Mucosa of rectum (tissue), 2 donors: ENCODE measurements around the gene FAT2.
"Not testable (repeated sequence)": the region's sequence is repeated elsewhere in the genome, so short reads cannot be mapped to it uniquely, and the experiment has no call there.

Experiments
- H3K27ac ChIP-seq, 2 donors: one replicate each; pipeline ENCODE4 v1.7.0; 2013; ENCODE audit warnings: inconsistent platforms in 2 of 2, low read depth in 2 of 2, low read length in 2 of 2
- H3K27me3 ChIP-seq, 2 donors: one replicate each; pipeline ENCODE4 v1.7.0; 2013; ENCODE audit warnings: low read length in 2 of 2; ENCODE audit not compliant: control insufficient read depth in 2 of 2, insufficient read depth in 2 of 2
- H3K36me3 ChIP-seq, 2 donors: one replicate each; pipeline ENCODE4 v1.7.0; 2013; ENCODE audit warnings: low read length in 2 of 2; ENCODE audit not compliant: control insufficient read depth in 2 of 2, insufficient read depth in 2 of 2
- H3K4me1 ChIP-seq, 2 donors: one replicate each; pipeline ENCODE4 v1.7.0; 2013; ENCODE audit warnings: low read length in 2 of 2, mild to moderate bottlenecking in 1 of 2; ENCODE audit not compliant: control insufficient read depth in 2 of 2, insufficient read depth in 2 of 2
- H3K4me3 ChIP-seq, 2 donors: one replicate each; pipeline ENCODE4 v1.7.0; 2013; ENCODE audit warnings: low read length in 2 of 2
- H3K9ac ChIP-seq, 2 donors: one replicate each; pipeline ENCODE4 v1.7.0; 2013; ENCODE audit warnings: low read length in 2 of 2, low read depth in 1 of 2, mild to moderate bottlenecking in 1 of 2
- H3K9me3 ChIP-seq, 2 donors: one replicate each; pipeline ENCODE4 v1.7.0; 2013; ENCODE audit warnings: low read length in 2 of 2; ENCODE audit not compliant: control insufficient read depth in 2 of 2
- donor health status: healthy.
- donor health status: Normal muscosa, but diverticular disease.

Gene FAT2

DNA sequence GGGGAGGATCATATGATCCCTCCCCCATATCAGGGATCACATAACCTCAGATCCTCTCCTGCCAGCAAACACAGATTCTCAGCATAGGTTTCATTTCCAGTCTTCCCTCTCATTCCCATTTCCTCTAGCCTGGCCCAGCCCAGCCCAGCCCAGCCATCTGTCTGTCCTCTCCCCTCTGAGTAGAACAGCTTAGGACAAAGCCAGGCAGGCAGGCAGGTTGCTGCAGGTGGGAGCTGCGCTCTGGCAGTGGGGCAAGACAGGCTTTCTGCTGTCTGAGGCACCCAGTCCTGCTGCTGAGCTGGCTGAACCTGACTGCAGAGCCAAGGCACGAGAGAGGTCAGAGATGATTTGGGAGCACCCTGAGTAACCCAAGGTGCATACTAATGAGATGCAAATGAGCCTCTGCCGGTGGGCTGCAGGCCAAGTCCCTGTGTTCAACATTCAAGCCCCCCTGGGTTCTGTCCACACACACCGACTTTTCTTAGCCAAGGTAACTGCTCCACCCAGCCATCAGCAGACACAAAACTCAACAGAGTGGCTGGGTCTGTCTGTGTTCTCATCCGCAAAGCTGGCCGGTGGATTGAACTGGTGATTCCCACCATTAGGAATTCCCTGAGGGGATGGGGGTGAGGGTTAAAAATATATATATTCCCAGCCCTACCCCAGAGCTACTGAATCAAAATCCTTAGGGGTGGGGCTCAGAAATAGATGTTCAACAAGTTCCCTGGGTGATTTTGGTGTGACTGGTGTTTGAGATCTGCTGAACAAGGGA is 9.1 kb downstream of the FAT2 start:
- Histone ChIP-seq H3K36me3 (no peaks in the 10 kb centered on the region), H3K9me3 (no peaks in the 10 kb centered on the region), H3K4me1 (no peaks in the 10 kb centered on the region), H3K9ac (no peak overlapping the region), H3K4me3 (no peak overlapping the region), H3K27ac (no peak overlapping the region), H3K27me3 (no peaks in the 10 kb centered on the region)

- Histone ChIP-seq H3K36me3 (no peaks in the 10 kb centered on the region), H3K9ac (no peak overlapping the region), H3K27ac (no peak overlapping the region), H3K4me1 (no peaks in the 10 kb centered on the region), H3K9me3 (no peaks in the 10 kb centered on the region), H3K27me3 (no peaks in the 10 kb centered on the region), H3K4me3 (no peak overlapping the region)
These were observed 9.8 kb downstream of the FAT2 start for GRCh38 chr5:151581347-151581746.

GRCh38 chr5:151580858-151581257 is 10.3 kb downstream of the FAT2 start:
- no peaks in the 10 kb centered on the region for H3K27me3 ChIP-seq
- no peaks in the 10 kb centered on the region for H3K9me3 ChIP-seq
- H3K36me3 ChIP-seq, result no peaks in the 10 kb centered on the region
- no peak overlapping the region for H3K27ac ChIP-seq
- no peaks in the 10 kb centered on the region for H3K4me1 ChIP-seq
- H3K4me3 ChIP-seq, result no peak overlapping the region
- H3K9ac ChIP-seq, result no peak overlapping the region

GRCh38 chr5:151580239-151580638 is 10.9 kb downstream of the FAT2 start:
- no peak overlapping the region for H3K4me3 ChIP-seq
- H3K9me3 ChIP-seq, result no peaks in the 10 kb centered on the region
- H3K4me1 ChIP-seq, result no peaks in the 10 kb centered on the region
- no peaks in the 10 kb centered on the region for H3K27me3 ChIP-seq
- no peak overlapping the region for H3K27ac ChIP-seq
- no peak overlapping the region for H3K9ac ChIP-seq
- no peaks in the 10 kb centered on the region for H3K36me3 ChIP-seq

GRCh38 chr5:151579146-151579545 is 12.0 kb downstream of the FAT2 start:
- not testable (repeated sequence) for H3K27ac ChIP-seq, H3K9me3 ChIP-seq

DNA sequence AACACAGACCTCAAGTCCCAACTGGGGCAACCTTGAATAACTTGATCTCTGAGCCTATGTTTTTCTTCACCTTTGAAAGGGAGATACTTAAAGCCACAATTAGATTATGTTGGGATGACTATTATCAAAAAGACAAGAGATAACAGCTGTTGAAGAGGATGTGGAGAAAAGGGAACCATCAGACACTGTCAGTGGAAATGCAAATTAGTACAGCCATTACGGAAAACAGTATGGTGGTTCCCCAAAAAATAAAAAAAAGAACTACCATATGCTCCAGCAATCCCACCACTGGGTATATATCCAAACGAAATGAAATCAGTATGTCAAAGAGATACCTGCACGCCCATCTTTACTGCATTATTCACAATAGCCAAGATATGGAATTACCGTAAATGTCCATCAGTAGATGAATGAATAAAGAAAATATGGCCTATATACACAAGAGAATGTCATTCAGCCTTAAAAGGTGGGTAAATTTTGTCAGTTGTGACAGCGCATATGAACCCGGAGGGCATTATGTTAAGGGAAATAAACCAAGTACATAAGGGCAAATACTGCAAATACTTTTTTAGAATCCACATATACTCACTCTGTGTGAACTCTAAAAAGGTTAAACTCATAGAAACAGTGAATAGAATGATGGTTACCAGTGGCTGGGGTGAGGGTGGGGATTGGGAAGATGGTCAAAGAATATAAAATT is 12.7 kb downstream of the FAT2 start:
- Histone ChIP-seq H3K4me1 (no peaks in the 10 kb centered on the region), H3K9me3 (no peaks in the 10 kb centered on the region), H3K27ac (peak overlapping the region in 1 of 2 donors; percentile 32), H3K27me3 (no peaks in the 10 kb centered on the region), H3K36me3 (no peaks in the 10 kb centered on the region), H3K9ac (no peak overlapping the region), H3K4me3 (no peak overlapping the region)

More at GRCh38 chr5:151579146-151579545, 12.0 kb downstream of the FAT2 start:
- not testable (repeated sequence) for H3K36me3 ChIP-seq, H3K9ac ChIP-seq, H3K27me3 ChIP-seq, H3K4me3 ChIP-seq, H3K4me1 ChIP-seq

GRCh38 chr5:151577566-151577965 is 13.6 kb downstream of the FAT2 start:
- Histone ChIP-seq H3K36me3 (no peaks in the 10 kb centered on the region), H3K27me3 (no peaks in the 10 kb centered on the region), H3K27ac (peak overlapping the region in 1 of 2 donors; percentile 32), H3K9ac (no peak overlapping the region), H3K4me3 (no peak overlapping the region), H3K4me1 (no peaks in the 10 kb centered on the region), H3K9me3 (no peaks in the 10 kb centered on the region)

- Histone ChIP-seq H3K27ac (no peak overlapping the region), H3K4me1 (no peaks in the 10 kb centered on the region), H3K9me3 (no peaks in the 10 kb centered on the region), H3K27me3 (peaks cover 0 to 2% of the 10 kb centered on the region in 2 donors), H3K36me3 (no peaks in the 10 kb centered on the region), H3K9ac (no peak overlapping the region), H3K4me3 (no peak overlapping the region)
These were observed 16.6 kb downstream of the FAT2 start for GRCh38 chr5:151574444-151574996.

DNA sequence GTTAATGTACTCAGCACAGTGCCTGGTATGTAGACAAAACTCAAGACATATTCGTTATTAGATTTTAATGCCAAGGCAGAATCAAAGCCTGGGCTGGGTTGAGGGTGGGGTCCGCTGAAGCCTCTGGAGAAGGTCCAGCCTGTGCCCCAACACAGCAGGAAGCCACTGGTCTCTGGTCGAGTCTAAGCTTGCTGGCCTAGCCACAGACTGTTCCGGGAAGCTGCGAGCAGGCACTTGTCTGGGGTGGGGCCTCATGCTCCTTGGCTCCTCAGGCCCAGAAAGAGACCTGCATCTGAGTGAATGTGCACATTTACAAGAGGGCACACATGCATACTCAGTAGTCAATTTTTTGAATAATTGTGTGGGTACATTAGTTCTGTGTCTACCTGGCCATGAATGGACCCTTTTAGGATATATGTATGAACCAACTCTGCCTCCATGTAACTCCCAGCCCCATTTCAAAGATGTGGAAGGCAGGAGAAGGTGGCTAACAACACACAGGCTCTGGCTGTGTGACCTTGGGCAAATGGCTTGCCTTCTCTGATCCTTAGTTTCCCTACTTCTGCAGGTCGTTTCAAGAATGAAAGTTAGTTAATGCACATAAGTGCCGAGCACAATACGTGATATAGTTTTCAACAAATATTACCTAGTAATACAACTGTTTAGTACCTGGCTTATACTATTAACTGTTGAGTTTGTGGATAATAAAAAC is 18.3 kb downstream of the FAT2 start:
- H3K9ac ChIP-seq, result no peak overlapping the region
- H3K27ac ChIP-seq, result no peak overlapping the region
- H3K9me3 ChIP-seq, result no peaks in the 10 kb centered on the region
- peaks cover 0 to 2% of the 10 kb centered on the region in 2 donors for H3K27me3 ChIP-seq
- H3K36me3 ChIP-seq, result no peaks in the 10 kb centered on the region
- H3K4me3 ChIP-seq, result no peak overlapping the region
- H3K4me1 ChIP-seq, result no peaks in the 10 kb centered on the region
